KOPT-K1 (cell line): ENCODE measurements around the gene MAB21L1.

Experiments used
- H3K27ac ChIP-seq: fragments of 200-600 bp; sonication (generic); 2 replicates; pipeline ENCODE4 v1.5.1; 2016; ENCODE audit warnings: antibody characterized with exemption, mild to moderate bottlenecking, low read depth, low read length; ENCODE audit not compliant: poor library complexity, severe bottlenecking
- H3K36me3 ChIP-seq: fragments of 200-600 bp; sonication (generic); 2 replicates; pipeline ENCODE4 v1.5.1; 2017; ENCODE audit warnings: antibody characterized with exemption, mild to moderate bottlenecking, low read length, moderate library complexity; ENCODE audit not compliant: insufficient read depth
- H3K9me3 ChIP-seq: fragments of 200-600 bp; sonication (generic); 2 replicates; pipeline ENCODE4 v1.5.1; 2017; ENCODE audit warnings: antibody characterized with exemption, low read length, mild to moderate bottlenecking; ENCODE audit not compliant: insufficient read depth, poor library complexity, severe bottlenecking

The MAB21L1 gene

DNA sequence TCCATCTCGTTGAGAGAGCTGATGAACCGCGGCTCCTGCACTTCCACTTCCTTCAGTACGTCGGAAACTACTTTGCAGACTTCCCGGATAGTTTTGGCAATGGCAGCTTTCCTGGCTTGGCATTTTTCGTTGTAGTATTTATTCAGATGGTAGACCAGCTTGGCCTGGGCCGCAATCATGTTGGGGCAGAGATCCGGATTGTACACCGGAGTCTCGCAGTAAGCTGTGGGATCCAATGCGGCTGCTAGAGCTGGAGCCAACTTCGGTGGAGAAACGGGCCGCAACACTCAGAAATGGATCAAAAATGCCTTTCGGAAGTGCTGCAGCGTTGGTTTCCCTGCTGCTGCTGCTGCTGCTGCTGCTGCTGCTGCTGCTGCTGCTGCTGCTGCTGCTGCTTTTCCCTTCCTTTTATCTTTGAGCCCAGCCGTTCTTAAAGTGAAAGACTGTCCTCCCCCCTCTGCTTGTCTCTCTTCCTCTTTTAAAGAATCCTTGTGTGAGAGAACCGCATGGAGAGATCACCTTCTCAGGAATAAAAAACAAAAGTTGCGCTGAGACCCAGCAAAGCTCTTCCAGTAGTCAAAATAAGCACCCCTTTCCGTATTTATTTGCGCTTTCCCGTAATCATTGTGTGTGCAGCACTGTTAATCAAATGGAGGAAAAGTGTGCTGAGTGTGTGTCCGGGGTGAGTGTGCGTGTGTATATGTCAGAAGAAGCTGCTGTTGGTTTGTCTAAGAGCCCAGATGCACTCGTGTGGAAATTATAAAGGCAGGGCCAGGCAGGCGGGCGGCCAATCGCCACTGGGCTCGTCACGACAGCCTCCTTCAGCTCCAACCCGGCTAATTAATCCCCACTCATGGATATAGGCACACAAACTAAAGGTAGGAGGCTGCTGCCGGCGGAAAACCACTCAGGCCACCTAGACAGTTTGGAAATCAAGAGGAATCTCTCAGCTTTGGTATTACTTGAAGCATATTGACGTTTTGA lies at the start of gene MAB21L1:
TSS of gene MAB21L1 (minus strand) at position 730 of the 984 bp plus-strand sequence. CDS start at position 179, 551 bp downstream.
- H3K9me3 ChIP-seq = no peaks in the 10 kb centered on the region
- no peaks in the 10 kb centered on the region for H3K36me3 ChIP-seq
- H3K27ac ChIP-seq = no peak within 1 kb of the TSS

GRCh38 chr13:35524171-35524570 lies 47.7 kb upstream of the MAB21L1 start:
- Histone ChIP-seq H3K9me3 (no peaks in the 10 kb centered on the region), H3K36me3 (no peaks in the 10 kb centered on the region), H3K27ac (no peak overlapping the region)

DNA sequence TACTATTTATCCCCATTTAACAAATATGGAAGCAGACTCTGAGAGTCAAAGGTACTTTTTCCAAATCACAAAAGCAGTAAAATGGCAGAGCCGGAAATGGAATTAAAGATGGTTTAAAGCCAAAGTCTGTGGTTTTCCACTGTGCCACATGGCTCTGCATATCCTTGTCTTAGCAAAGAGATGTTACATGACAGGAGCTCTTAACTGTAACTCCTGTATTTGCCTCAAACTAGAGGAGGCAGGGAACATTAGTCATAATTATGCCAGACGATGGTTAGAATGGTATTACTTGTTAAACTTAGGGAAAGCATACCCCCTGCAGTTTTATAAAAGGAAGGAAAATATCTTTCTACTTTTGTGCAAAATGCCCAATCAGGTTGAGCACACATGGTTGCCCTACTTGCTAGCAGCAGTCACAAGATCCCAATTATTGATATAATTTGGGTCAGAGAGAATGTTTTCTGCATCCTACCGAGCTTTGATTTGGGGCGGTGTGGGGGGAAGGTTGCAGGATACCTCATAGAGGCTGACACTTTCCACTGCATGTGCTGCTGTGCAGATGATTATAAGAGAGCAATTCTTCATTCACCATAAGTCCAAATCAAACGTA lies 42.0 kb upstream of the MAB21L1 start:
- Histone ChIP-seq H3K27ac (no peak overlapping the region), H3K36me3 (no peaks in the 10 kb centered on the region), H3K9me3 (no peaks in the 10 kb centered on the region)

GRCh38 chr13:35514801-35515502 lies 38.5 kb upstream of the MAB21L1 start:
- Histone ChIP-seq H3K27ac (no peak overlapping the region), H3K36me3 (no peaks in the 10 kb centered on the region), H3K9me3 (no peaks in the 10 kb centered on the region)

DNA sequence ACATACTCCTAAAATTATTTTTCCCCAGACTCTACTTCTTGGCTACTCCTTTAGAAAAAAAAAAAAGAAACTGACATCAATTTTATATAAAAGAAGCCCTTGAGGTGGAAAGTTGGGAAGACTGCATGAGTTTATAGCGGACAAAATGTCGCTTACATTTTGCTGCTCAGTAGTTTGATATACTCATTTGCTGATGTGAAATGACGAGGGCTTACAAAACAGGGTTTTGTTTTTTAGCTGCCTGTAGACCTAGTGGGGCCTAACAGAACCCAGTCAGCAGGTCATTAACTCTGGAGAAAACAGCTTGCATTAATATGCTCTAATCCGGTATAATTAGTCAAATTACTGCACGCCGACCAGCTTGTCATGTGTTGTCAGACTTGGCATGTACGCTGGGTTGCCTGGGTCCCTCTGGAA lies 37.6 kb upstream of the MAB21L1 start:
- Histone ChIP-seq H3K36me3 (no peaks in the 10 kb centered on the region), H3K27ac (no peak overlapping the region), H3K9me3 (no peaks in the 10 kb centered on the region)

GRCh38 chr13:35512271-35512920 lies 35.9 kb upstream of the MAB21L1 start:
- Histone ChIP-seq H3K36me3 (no peaks in the 10 kb centered on the region), H3K9me3 (no peaks in the 10 kb centered on the region), H3K27ac (no peak overlapping the region)

GRCh38 chr13:35502456-35502855 lies 26.0 kb upstream of the MAB21L1 start:
- no peaks in the 10 kb centered on the region for H3K9me3 ChIP-seq
- no peak overlapping the region for H3K27ac ChIP-seq
- H3K36me3 ChIP-seq = no peaks in the 10 kb centered on the region

DNA sequence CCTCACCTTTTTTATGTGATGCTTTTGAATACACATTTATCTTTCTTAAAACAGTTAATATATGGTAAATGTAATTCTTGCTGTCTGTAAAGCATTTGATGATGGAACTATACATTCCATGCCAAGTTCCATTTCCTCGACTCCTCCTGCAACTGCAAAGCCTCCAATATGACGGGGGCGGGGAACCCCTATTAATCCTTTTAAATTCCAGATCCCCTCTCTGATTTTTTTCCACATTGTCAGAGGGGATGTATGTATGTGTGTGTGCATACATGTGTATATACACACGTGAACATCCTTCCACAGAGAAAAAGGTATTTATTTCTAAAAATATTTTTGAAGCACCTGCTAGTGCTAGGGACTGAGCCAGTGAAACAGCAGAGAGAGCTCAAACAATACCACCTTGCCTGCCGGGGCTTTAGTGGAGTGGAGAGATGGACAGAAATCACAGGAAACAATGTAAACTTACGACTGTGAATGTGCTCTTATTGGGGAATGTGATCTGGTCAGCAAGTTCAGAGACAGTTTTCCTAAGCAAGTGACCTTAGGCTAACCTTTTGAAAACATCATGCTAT lies 25.3 kb upstream of the MAB21L1 start:
- H3K9me3 ChIP-seq = no peaks in the 10 kb centered on the region

GRCh38 chr13:35500144-35500543 lies 23.7 kb upstream of the MAB21L1 start:
- Histone ChIP-seq H3K9me3 (no peaks in the 10 kb centered on the region), H3K36me3 (no peaks in the 10 kb centered on the region), H3K27ac (no peak overlapping the region)

More for the DNA sequence above, 25.3 kb upstream of the MAB21L1 start:
- Histone ChIP-seq H3K27ac (no peak overlapping the region), H3K36me3 (no peaks in the 10 kb centered on the region)

DNA sequence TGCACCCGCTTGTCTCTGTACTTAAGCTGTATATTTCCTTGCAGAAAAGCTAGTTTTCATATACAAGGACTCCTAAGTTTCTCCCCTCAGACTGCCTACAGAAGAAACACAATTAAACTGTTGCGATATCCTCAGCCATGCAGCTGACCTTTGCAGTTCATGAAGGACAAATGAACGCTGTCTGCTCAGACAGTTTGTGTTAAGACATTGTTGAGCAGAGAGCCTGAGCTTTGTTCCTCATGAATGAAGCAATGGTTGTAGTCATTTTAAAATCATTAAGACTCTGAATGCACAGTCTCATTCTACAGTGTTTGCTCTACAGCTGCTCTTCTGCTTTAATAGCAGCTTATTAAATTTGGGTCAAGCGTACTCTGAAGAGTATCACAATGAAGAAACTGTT lies 23.2 kb upstream of the MAB21L1 start:
- Histone ChIP-seq H3K9me3 (no peaks in the 10 kb centered on the region), H3K27ac (no peak overlapping the region), H3K36me3 (no peaks in the 10 kb centered on the region)

DNA sequence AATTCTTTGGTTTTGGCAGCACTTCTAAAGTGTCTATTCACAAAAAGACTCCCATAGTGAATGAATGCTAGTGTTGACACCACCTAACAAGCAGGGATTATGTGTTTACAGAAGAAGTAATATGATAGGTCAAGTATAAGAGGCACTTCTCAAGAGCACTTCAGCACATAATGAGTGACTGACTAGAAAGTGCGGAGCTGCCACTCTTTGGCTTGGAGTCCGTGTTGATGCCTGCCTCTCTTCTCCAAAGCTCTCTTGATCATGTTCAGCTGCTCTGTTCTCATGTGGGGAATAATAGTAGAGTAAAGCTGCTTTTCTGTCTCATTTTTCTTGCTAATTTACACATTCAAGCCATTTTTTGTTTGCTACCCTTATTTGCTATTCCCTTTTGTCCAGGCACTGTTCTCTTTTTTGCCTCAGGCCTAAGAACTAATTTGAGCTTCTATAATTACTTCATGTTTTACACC lies 22.7 kb upstream of the MAB21L1 start:
- Histone ChIP-seq H3K27ac (no peak overlapping the region), H3K36me3 (no peaks in the 10 kb centered on the region), H3K9me3 (no peaks in the 10 kb centered on the region)

DNA sequence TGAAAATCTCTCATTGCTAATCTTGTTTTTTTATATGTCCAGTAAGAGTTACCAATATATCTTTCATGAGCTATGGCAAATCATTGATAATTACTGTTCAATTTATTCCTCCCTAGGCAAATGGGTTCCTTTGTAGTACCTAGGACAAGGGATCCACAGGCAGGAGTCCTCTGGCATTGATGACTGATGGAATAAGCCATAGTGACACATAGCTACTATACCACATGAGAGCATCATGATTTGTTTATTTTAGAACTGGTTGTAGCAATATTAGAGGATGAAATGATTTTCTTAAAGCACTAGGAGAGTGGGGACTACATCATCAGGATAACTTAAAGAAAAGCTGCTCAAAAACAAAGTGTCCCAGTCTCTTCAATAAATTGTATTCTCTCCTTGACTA lies 21.7 kb upstream of the MAB21L1 start:
- H3K36me3 ChIP-seq = no peaks in the 10 kb centered on the region
- H3K9me3 ChIP-seq = no peaks in the 10 kb centered on the region
- H3K27ac ChIP-seq = no peak overlapping the region

- H3K36me3 ChIP-seq = no peaks in the 10 kb centered on the region
- no peak overlapping the region for H3K27ac ChIP-seq
- no peaks in the 10 kb centered on the region for H3K9me3 ChIP-seq
These were observed 20.4 kb upstream of the MAB21L1 start for GRCh38 chr13:35496761-35497386.

DNA sequence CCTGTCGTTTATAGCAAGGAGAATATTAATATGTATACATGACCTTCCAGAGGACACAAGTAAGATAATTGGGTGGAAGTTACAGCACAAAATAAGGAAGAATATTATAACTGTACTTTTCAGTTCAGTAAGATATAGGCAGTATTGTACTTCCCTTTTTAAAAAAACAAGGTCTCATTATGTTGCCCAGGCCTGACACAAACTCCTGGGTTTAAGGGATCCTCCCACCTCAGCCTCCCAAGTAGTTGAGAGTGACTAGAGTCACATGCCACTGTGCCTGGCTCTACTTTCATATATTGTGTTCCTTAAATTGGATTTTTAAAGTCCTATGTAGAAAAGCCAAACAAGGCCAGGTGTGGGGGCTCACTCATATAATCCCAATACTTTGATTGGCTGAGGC lies 19.5 kb upstream of the MAB21L1 start:
- Histone ChIP-seq H3K36me3 (no peaks in the 10 kb centered on the region), H3K27ac (no peak overlapping the region), H3K9me3 (no peaks in the 10 kb centered on the region)
